A549 (cell line): Measurements from ENCODE around the gene LSP1. TPM values are rescaled to one million over a fixed set of nuclear protein-coding genes. Genes with fewer than 3 reads are reported as not detected.
"Not testable (repeated sequence)": the region's sequence is repeated elsewhere in the genome, so short reads cannot be mapped to it uniquely, and the experiment has no call there.

Experiments
- ATAC-seq, 2 experiments: fragments of 200-7000 bp in 1 of 2; fragments of >200 bp in 1 of 2; cut with Nextera tagmentation in 1 of 2; cut with Tn5 transposase in 1 of 2; 3 replicates each; pipeline versions ENCODE4 v1.8.0 to v1.9.1; 2018 to 2020; ENCODE audit warnings: mild to moderate bottlenecking in 1 of 2, moderate library complexity in 1 of 2
- CTCF ChIA-PET: fragments of 300-600 bp; sonication (Branson Sonifier 250); formaldehyde crosslinking; extraction: SDS; loops from one replicate; lab custom pipeline; 2021; ENCODE audit warnings: antibody characterized with exemption, inconsistent platforms; lab: Yijun Ruan, JAX
- POLR2A ChIA-PET: fragments of 350-600 bp; formaldehyde crosslinking; extraction: SDS; loops from one replicate; lab custom pipeline; 2021; ENCODE audit warnings: antibody characterized with exemption, inconsistent platforms; lab: Yijun Ruan, JAX
- DNase-seq, 2 experiments: peaks; one replicate each; pipeline versions ENCODE4 v3.0.0 to v3.0.0-alpha.2; 2011 to 2016; ENCODE audit warnings: low read depth in 1 of 2, low spot score in 1 of 2
- FAIRE-seq: peaks from 2 replicates; lab custom pipeline; 2011; peaks lifted over from hg19 to GRCh38; lab: Jason Lieb, UNC
- H3K27ac ChIP-seq, 2 experiments: fragments of >200 bp; sonication (Bioruptor Twin); formaldehyde crosslinking; 3 replicates each; pipeline ENCODE4 v1.5.1; 2016 to 2017
- H3K4me1 ChIP-seq: fragments of >200 bp; sonication (Bioruptor Twin); formaldehyde crosslinking; 3 replicates; pipeline ENCODE4 v1.6.1; 2016
- H3K4me2 ChIP-seq: fragments of >200 bp; sonication (Bioruptor Twin); formaldehyde crosslinking; 3 replicates; pipeline ENCODE4 v1.6.1; 2016
- H3K4me3 ChIP-seq: fragments of >200 bp; sonication (Bioruptor Twin); formaldehyde crosslinking; 3 replicates; pipeline ENCODE4 v1.5.1; 2016
- H3K9me3 ChIP-seq: fragments of >200 bp; sonication (Bioruptor Twin); formaldehyde crosslinking; 3 replicates; pipeline ENCODE4 v1.6.1; 2016
- EP300 ChIP-seq, 2 experiments: fragments of >200 bp; sonication (Bioruptor Twin); formaldehyde crosslinking; IDR thresholded peaks; 2 replicates in 1 of 2; 3 replicates in 1 of 2; pipeline ENCODE4 v1.6.1; 2016 to 2017
- ESRRA ChIP-seq: fragments of 150-350 bp; IDR thresholded peaks from 2 replicates; pipeline ENCODE4 v1.6.1; 2014; ENCODE audit warnings: mild to moderate bottlenecking, low read length, borderline replicate concordance
- FOSB ChIP-seq: fragments of 250-450 bp; sonication (Bioruptor Pico); IDR thresholded peaks from 2 replicates; pipeline ENCODE4 v1.5.0; 2020; ENCODE audit warnings: mild to moderate bottlenecking, moderate library complexity
- GATA3 ChIP-seq: IDR thresholded peaks from 2 replicates; pipeline ENCODE4 v1.6.1; 2012; ENCODE audit warnings: borderline replicate concordance
- JUN ChIP-seq, 2 experiments: fragments of >200 bp; sonication (Bioruptor Twin); formaldehyde crosslinking; IDR thresholded peaks; 2 replicates in 1 of 2; 3 replicates in 1 of 2; pipeline ENCODE4 v1.6.1; 2016 to 2017
- JUNB ChIP-seq: fragments of >200 bp; sonication (Bioruptor Twin); formaldehyde crosslinking; IDR thresholded peaks from 2 replicates; pipeline ENCODE4 v1.6.1; 2016
- NFE2L2 ChIP-seq: fragments of 150-350 bp; conservative IDR thresholded peaks from 2 replicates; pipeline ENCODE4 v1.6.1; 2014; ENCODE audit warnings: low read length
- NR3C1 ChIP-seq: fragments of >200 bp; sonication (Bioruptor Twin); formaldehyde crosslinking; IDR thresholded peaks from 3 replicates; pipeline ENCODE4 v1.6.1; 2017
- RFX5 ChIP-seq: fragments of 450-650 bp; IDR thresholded peaks from 2 replicates; pipeline ENCODE4 v1.7.1; 2014; ENCODE audit warnings: antibody characterized with exemption, mild to moderate bottlenecking, moderate library complexity
- ZC3H11A ChIP-seq: fragments of 450-650 bp; IDR thresholded peaks from 2 replicates; pipeline ENCODE4 v1.6.1; 2014; ENCODE audit warnings: antibody characterized with exemption, mild to moderate bottlenecking
- ZFP36 ChIP-seq: fragments of 450-650 bp; IDR thresholded peaks from 2 replicates; pipeline ENCODE4 v1.6.1; 2014; ENCODE audit warnings: borderline replicate concordance; ENCODE audit not compliant: partially characterized antibody
- ZNF302 ChIP-seq: fragments of 250-450 bp; sonication (Bioruptor Pico); IDR thresholded peaks from 2 replicates; pipeline ENCODE4 v1.9.0; 2021; ENCODE audit warnings: inconsistent platforms, mild to moderate bottlenecking, moderate library complexity
- whole genome bisulfite sequencing: methylation state at CpG from one replicate; pipeline ENCODE4 v1.1.6; 2017; ENCODE audit errors: missing lambda C conversion rate; 5-methylcytosine and 5-hydroxymethylcytosine counted together
- polyA plus RNA-seq, 4 experiments: library from polyadenylated mRNA; depleted of rRNA in 3 of 4; stranded (reverse); fragments of >200 nt; fragmentation: RNase III in 1 of 4; extraction: RNeasy Plus Mini Kit Qiagen cat#74134 plus additional on column Dnase treatment in 1 of 4; gene quantifications; 2 replicates in 3 of 4; 3 replicates in 1 of 4; pipeline ENCODE4 v1.2.3, GENCODE V29; 2011 to 2017
- TF ChIP-seq, protein P1 (sequence below): fragments of 200-600 bp; sonication (generic); IDR thresholded peaks from 2 replicates; pipeline ENCODE4 v1.6.1; 2016; ENCODE audit warnings: antibody characterized with exemption, mild to moderate bottlenecking, moderate library complexity
- TF ChIP-seq, protein P2 (sequence below): IDR thresholded peaks from 2 replicates; pipeline ENCODE4 v1.6.1; 2012; ENCODE audit warnings: low read depth, borderline replicate concordance
- TF ChIP-seq, protein P3 (sequence below): fragments of 150-350 bp; IDR thresholded peaks from 2 replicates; pipeline ENCODE4 v1.6.1; 2014; ENCODE audit warnings: low read depth, mild to moderate bottlenecking, low read length
- TF ChIP-seq, protein P4 (sequence below): fragments of >200 bp; sonication (Bioruptor Twin); formaldehyde crosslinking; IDR thresholded peaks from 2 replicates; pipeline ENCODE4 v1.6.1; 2016
- TF ChIP-seq, protein P5 (sequence below): fragments of 250-450 bp; sonication (Bioruptor Pico); IDR thresholded peaks from 2 replicates; pipeline ENCODE4 v1.5.0; 2020; ENCODE audit warnings: low read depth, mild to moderate bottlenecking, moderate library complexity

Gene LSP1
- polyA plus RNA-seq, 2 of the 4 experiments (the other 2 are of a cell fraction) = 0.67 to 3.5 TPM

DNA sequence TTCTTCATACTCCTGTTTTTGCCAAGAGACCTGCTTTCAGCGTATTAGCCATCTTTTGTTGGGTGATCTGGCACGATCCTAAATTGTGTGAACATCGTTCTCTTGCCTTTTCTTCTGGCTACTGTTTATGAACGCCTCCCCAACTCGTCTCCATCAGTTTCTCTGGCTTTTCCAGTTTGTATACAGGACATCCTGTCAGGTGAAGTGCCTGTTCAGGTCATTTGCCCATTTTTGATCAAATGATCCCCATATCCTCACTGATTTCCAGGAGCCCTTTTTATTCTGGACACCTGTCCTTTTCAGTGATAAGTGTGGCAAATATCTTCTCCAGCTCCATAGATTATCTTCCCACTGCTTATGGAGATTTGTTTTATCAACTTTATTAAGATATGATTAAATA lies 40.6 kb upstream of the LSP1 start:
- H3K9me3 ChIP-seq = peaks cover 9% of the 10 kb centered on the region; the same call in 2 of the 3 replicates
- no peak for FAIRE-seq
- H3K27ac ChIP-seq = no peak overlapping the region
- ChIA-PET POLR2A (no interaction called here), CTCF (interaction anchor here (0.7 to 9.6 kb wide), 3 partner anchors 20 to 118 kb away, joined by 3 to 75 read pairs (median 71); partner anchors contain the start of gene SYT8)
- TF ChIP-seq, protein P1, sequence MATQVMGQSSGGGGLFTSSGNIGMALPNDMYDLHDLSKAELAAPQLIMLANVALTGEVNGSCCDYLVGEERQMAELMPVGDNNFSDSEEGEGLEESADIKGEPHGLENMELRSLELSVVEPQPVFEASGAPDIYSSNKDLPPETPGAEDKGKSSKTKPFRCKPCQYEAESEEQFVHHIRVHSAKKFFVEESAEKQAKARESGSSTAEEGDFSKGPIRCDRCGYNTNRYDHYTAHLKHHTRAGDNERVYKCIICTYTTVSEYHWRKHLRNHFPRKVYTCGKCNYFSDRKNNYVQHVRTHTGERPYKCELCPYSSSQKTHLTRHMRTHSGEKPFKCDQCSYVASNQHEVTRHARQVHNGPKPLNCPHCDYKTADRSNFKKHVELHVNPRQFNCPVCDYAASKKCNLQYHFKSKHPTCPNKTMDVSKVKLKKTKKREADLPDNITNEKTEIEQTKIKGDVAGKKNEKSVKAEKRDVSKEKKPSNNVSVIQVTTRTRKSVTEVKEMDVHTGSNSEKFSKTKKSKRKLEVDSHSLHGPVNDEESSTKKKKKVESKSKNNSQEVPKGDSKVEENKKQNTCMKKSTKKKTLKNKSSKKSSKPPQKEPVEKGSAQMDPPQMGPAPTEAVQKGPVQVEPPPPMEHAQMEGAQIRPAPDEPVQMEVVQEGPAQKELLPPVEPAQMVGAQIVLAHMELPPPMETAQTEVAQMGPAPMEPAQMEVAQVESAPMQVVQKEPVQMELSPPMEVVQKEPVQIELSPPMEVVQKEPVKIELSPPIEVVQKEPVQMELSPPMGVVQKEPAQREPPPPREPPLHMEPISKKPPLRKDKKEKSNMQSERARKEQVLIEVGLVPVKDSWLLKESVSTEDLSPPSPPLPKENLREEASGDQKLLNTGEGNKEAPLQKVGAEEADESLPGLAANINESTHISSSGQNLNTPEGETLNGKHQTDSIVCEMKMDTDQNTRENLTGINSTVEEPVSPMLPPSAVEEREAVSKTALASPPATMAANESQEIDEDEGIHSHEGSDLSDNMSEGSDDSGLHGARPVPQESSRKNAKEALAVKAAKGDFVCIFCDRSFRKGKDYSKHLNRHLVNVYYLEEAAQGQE = no peak
- no peak for TF ChIP-seq ZFP36
- TF ChIP-seq NFE2L2 = no peak
- TF ChIP-seq ESRRA = no peak
- TF ChIP-seq ZNF302 = no peak
- TF ChIP-seq, protein P2, sequence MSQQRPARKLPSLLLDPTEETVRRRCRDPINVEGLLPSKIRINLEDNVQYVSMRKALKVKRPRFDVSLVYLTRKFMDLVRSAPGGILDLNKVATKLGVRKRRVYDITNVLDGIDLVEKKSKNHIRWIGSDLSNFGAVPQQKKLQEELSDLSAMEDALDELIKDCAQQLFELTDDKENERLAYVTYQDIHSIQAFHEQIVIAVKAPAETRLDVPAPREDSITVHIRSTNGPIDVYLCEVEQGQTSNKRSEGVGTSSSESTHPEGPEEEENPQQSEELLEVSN = no peak
- TF ChIP-seq ZC3H11A = no peak
- no peak for TF ChIP-seq EP300 (IDR thresholded peaks at IDR 0.05)
- no peak for TF ChIP-seq GATA3
- no peak for TF ChIP-seq RFX5
- TF ChIP-seq FOSB (CRISPR knock-in tag) = no peak
- TF ChIP-seq JUNB = no peak
- TF ChIP-seq NR3C1 = no peak
- TF ChIP-seq JUN (IDR thresholded peaks at IDR 0.05) = no peak
- TF ChIP-seq, protein P3, sequence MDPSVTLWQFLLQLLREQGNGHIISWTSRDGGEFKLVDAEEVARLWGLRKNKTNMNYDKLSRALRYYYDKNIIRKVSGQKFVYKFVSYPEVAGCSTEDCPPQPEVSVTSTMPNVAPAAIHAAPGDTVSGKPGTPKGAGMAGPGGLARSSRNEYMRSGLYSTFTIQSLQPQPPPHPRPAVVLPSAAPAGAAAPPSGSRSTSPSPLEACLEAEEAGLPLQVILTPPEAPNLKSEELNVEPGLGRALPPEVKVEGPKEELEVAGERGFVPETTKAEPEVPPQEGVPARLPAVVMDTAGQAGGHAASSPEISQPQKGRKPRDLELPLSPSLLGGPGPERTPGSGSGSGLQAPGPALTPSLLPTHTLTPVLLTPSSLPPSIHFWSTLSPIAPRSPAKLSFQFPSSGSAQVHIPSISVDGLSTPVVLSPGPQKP = no peak
- TF ChIP-seq, protein P4, sequence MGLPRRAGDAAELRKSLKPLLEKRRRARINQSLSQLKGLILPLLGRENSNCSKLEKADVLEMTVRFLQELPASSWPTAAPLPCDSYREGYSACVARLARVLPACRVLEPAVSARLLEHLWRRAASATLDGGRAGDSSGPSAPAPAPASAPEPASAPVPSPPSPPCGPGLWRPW = no peak
- no peaks in the 10 kb centered on the region for H3K4me1 ChIP-seq
- 42% methylated on average over 5 of the region's 5 CpGs for WGBS
- H3K4me2 ChIP-seq = no peak overlapping the region
- no peak overlapping the region for H3K4me3 ChIP-seq
- no peak for ATAC-seq
- no peak for DNase-seq

DNA sequence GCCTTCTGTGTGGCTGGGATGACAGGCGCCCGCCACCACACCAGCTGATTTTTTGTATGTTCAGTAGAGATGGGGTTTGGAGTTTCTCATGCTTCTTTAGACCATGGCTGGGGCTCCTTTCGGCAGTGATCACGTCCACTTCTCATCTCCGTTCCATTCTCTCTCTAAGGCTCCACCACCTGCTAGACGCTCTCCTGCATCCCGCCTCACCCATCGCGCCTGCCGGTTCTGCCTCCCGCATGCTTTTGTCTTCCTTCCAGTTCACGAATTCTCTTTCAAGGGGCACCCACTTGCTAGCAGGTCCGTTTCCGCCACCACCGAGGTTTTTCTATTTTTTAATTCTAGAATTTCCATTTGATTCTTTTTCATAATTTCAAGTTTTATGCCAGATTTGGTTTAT lies 40.1 kb upstream of the LSP1 start:
- FAIRE-seq = no peak
- POLR2A ChIA-PET = no interaction called here
- Histone ChIP-seq H3K4me3 (no peak overlapping the region), H3K4me1 (no peaks in the 10 kb centered on the region), H3K9me3 (peaks cover 9% of the 10 kb centered on the region; the same call in 2 of the 3 replicates), H3K27ac (no peak overlapping the region), H3K4me2 (no peak overlapping the region)
- no peak for ATAC-seq
- TF ChIP-seq, protein P5, sequence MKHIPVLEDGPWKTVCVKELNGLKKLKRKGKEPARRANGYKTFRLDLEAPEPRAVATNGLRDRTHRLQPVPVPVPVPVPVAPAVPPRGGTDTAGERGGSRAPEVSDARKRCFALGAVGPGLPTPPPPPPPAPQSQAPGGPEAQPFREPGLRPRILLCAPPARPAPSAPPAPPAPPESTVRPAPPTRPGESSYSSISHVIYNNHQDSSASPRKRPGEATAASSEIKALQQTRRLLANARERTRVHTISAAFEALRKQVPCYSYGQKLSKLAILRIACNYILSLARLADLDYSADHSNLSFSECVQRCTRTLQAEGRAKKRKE (CRISPR knock-in tag) = no peak
- 81% methylated on average over 15 of the region's 15 CpGs for WGBS
- DNase-seq = no peak
- CTCF ChIA-PET = interaction anchor here (0.7 to 9.6 kb wide), 4 partner anchors 13 to 119 kb away, joined by 3 to 75 read pairs (median 47); partner anchors contain the start of gene SYT8

DNA sequence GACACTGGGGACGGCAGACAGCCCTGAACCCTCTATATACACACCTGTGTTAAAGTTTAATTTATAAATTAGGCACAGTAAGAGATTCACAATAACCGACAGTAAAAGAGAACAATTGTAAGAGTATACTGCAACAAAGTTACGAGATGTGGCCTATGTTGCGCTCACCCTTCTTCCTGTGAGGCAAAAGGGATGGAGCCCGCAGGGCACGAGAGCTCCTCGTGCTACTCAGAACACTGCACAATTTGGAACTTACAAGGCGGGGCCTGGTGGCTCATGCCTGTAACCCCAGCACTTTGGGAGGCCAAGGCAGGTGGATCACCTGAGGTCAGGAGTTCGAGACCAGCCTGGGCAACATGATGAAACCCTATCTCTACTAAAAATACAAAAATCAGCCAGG lies 39.5 kb upstream of the LSP1 start:
- H3K27ac ChIP-seq, DNase-seq, ATAC-seq, FAIRE-seq, H3K9me3 ChIP-seq, POLR2A ChIA-PET, H3K4me3 ChIP-seq, H3K4me2 ChIP-seq, H3K4me1 ChIP-seq: not testable (repeated sequence)
- CTCF ChIA-PET = interaction anchor here (2.1 to 4.2 kb wide), 2 partner anchors 12 to 160 kb away, joined by 8 to 23 read pairs; no protein-coding TSS in a partner anchor
- WGBS = 60% methylated on average over 9 of the region's 9 CpGs
